ENCODE results near the gene A1BG. TPM values are rescaled to one million over a fixed set of nuclear protein-coding genes. Genes with fewer than 3 reads are reported as not detected.

The A1BG gene
- total RNA-seq, 2 experiments from 2014 or later, result 26.9 to 47.2 TPM

- intact Hi-C loops (cut with micrococcal nuclease; ENCODE audit: unreplicated experiment), result loop anchor here (1.0 to 2.0 kb wide), 4 partner anchors 19 to 198 kb away; partner anchors contain the start of genes ERVK3-1, ZNF274, ZNF497 and ZSCAN22
- Histone ChIP-seq H3K27ac (ENCODE audit: low read depth, low read length, poor library complexity, severe bottlenecking) (peak overlapping the region; percentile 24), H3K4me2 (ENCODE audit: low read length) (peak overlapping the region; percentile 72), H3K9me3 (ENCODE audit: low read length) (no peaks in the 10 kb centered on the region), H3K79me2 (ENCODE audit: insufficient read depth, low read depth, low read length) (no peaks in the 10 kb centered on the region; the same call in 1 of the 2 replicates), H3K4me3 (ENCODE audit: low read depth, low read length, poor library complexity, severe bottlenecking) (peak overlapping the region; percentile 71), H2AFZ (ENCODE audit: low read length) (no peak overlapping the region), H4K20me1 (ENCODE audit: insufficient read depth, low read length) (no peaks in the 10 kb centered on the region), H3K9me2 (ENCODE audit: insufficient read depth, low read length) (no peaks in the 10 kb centered on the region), H3K36me3 (ENCODE audit: insufficient read depth, low read length) (no peaks in the 10 kb centered on the region), H3K4me1 (ENCODE audit: insufficient read depth, low read length, poor library complexity, severe bottlenecking) (peaks cover 38% of the 10 kb centered on the region)
- ChIA-PET POLR2A (interaction anchor here (0.8 to 1.2 kb wide), 2 partner anchors 10 to 146 kb away, joined by 3 to 6 read pairs; no protein-coding TSS in a partner anchor), CTCF (ENCODE audit: unreplicated experiment) (interaction anchor here (0.5 to 0.6 kb wide), 2 partner anchors 31 to 917 kb away, joined by 3 to 5 read pairs; no protein-coding TSS in a partner anchor)
- no peak for DNase-seq (ENCODE audit: low spot score)
- TF ChIP-seq CTCF (conservative IDR thresholded peaks at IDR 0.05; ENCODE audit: low read length) (no peak), EZH2phosphoT487 (IDR thresholded peaks at IDR 0.05; ENCODE audit: borderline replicate concordance, low read depth, low read length) (no peak)
- TSS peak; percentile 69 for BruUV-seq (replicated peaks)
Measured at GRCh38 chr19:58381460-58382212, 28.3 kb upstream of the A1BG start.

- ChIA-PET POLR2A (interaction anchor here (0.8 to 1.5 kb wide), 3 partner anchors 18 to 145 kb away, joined by 3 to 6 read pairs (median 4); partner anchors contain the start of gene ZNF497), CTCF (ENCODE audit: unreplicated experiment) (no interaction called here)
- H4K20me1 ChIP-seq (ENCODE audit: insufficient read depth, low read length), result no peaks in the 10 kb centered on the region
- H3K4me1 ChIP-seq (ENCODE audit: insufficient read depth, low read length, poor library complexity, severe bottlenecking), result peaks cover 31% of the 10 kb centered on the region
- H3K4me3 ChIP-seq (ENCODE audit: low read depth, low read length, poor library complexity, severe bottlenecking), result peak within 1 kb of the TSS; percentile 71
- peak within 1 kb of the TSS; percentile 56 for H3K27ac ChIP-seq (ENCODE audit: low read depth, low read length, poor library complexity, severe bottlenecking)
- TF ChIP-seq CTCF (conservative IDR thresholded peaks at IDR 0.05; ENCODE audit: low read length) (0 out of 2 replicates have a peak, but pooled peaks have one; percentile 1), EZH2phosphoT487 (IDR thresholded peaks at IDR 0.05; ENCODE audit: borderline replicate concordance, low read depth, low read length) (no peak)
- H3K9me3 ChIP-seq (ENCODE audit: low read length), result no peaks in the 10 kb centered on the region
- H3K79me2 ChIP-seq (ENCODE audit: insufficient read depth, low read depth, low read length), result no peaks in the 10 kb centered on the region; the same call in 1 of the 2 replicates
- peak within 1 kb of the TSS; percentile 91 for H3K4me2 ChIP-seq (ENCODE audit: low read length)
- DNase-seq (ENCODE audit: low spot score), result peak; percentile 100
- H3K9me2 ChIP-seq (ENCODE audit: insufficient read depth, low read length), result no peaks in the 10 kb centered on the region
- intact Hi-C loops (cut with micrococcal nuclease; ENCODE audit: unreplicated experiment), result loop anchor here (1.0 to 2.0 kb wide), 4 partner anchors 19 to 198 kb away; partner anchors contain the start of genes ERVK3-1, ZNF274, ZNF497 and ZSCAN22
- H2AFZ ChIP-seq (ENCODE audit: low read length), result peak within 1 kb of the TSS; percentile 47
- BruUV-seq (replicated peaks), result no TSS peak
- no peaks in the 10 kb centered on the region for H3K36me3 ChIP-seq (ENCODE audit: insufficient read depth, low read length)
Measured at GRCh38 chr19:58380662-58381459, 27.6 kb upstream of the A1BG start, which contains the start of gene ZNF837. TSS of gene ZNF837 (minus strand) at chr19:58381030. CDS start at chr19:58369332, 11,698 bp downstream.

Data from OCI-LY7 (cell line).